ENCODE data around the gene CCDC148. TPM values are rescaled to one million over a fixed set of nuclear protein-coding genes. Genes with fewer than 3 reads are reported as not detected.
"Not testable (repeated sequence)": the region's sequence is repeated elsewhere in the genome, so short reads cannot be mapped to it uniquely, and the experiment has no call there.

Gene CCDC148
- total and polyA plus RNA-seq, 2 experiments from 2014 or later, result 0.64 to 0.86 TPM

DNA sequence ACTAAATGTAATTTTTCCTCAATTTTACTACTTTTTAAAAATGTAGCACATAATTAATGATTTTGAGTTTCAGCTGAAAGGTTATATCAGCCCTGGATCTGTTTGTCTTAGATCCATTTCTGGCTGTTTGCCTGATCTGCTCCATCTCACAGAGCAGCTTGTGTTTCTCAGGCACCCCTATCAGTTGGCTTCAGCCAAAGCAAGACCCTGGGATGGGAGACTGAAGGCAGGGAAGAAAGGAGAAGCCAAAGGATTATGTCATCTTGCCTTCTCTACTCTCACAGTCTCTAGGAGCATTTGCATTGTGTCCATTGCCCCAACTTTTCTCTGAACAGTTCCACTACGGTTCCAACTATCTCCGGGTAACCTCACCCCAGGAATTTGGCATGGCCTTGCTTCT is 110.5 kb downstream of the CCDC148 start:
- no peaks in the 10 kb centered on the region for H3K4me1 ChIP-seq (ENCODE audit: insufficient read depth)
- H3K9me3 ChIP-seq (ENCODE audit: low read depth), result no peaks in the 10 kb centered on the region
- WGBS, 2 experiments (ENCODE audit: low coverage in 1 of 2, low lambda C conversion rate in 2 of 2, missing lambda C conversion rate in 2 of 2), result 2 to 14% methylated on average over 2 of the region's 2 CpGs
- H3K9ac ChIP-seq, result no peak overlapping the region
- H3K4me2 ChIP-seq (ENCODE audit: unreplicated experiment), result no peak overlapping the region
- H3K36me3 ChIP-seq (ENCODE audit: low read depth), result no peaks in the 10 kb centered on the region
- H3K79me2 ChIP-seq (ENCODE audit: insufficient read depth), result no peaks in the 10 kb centered on the region
- H2AFZ ChIP-seq, result no peak overlapping the region
- H3F3A ChIP-seq (ENCODE audit: insufficient read depth), result no peaks in the 10 kb centered on the region
- in situ Hi-C loops (cut with MboI), result no loop called here
- H4K20me1 ChIP-seq (ENCODE audit: insufficient read depth), result no peaks in the 10 kb centered on the region
- no peak overlapping the region for H3K27ac ChIP-seq
- H3K4me3 ChIP-seq, result no peak overlapping the region
- no peaks in the 10 kb centered on the region for H3K27me3 ChIP-seq (replicated peaks; ENCODE audit: insufficient read depth)
- no peaks in the 10 kb centered on the region for H3K9me2 ChIP-seq (ENCODE audit: insufficient read depth)
- no peak for DNase-seq
- TF ChIP-seq EZH2phosphoT487 (IDR thresholded peaks at IDR 0.05; ENCODE audit: insufficient read depth, low read depth) (no peak), EZH2 (IDR thresholded peaks at IDR 0.05; ENCODE audit: insufficient read depth, poor library complexity, severe bottlenecking) (no peak)

DNA sequence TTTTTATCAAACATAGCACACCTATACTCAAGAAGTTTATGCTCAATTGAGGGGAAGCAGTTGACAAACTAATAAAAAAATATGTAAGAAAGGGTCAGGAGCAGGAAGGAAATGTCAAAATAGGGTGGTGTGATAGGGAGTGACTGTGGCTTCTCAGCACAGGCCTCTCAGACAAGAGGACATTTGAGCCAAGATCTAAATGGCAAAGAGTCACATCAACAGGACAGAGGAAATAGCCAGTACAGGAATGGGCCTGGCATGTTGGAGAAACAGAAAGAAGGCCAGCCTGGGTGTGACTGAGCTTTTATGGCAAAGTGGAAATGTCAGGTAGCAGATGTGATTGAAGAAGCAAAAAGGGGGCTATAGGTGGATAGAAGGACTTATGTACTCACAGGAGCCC is 117.0 kb downstream of the CCDC148 start:
- DNase-seq, result no peak
- no peaks in the 10 kb centered on the region for H3K9me3 ChIP-seq (ENCODE audit: low read depth)
- no peaks in the 10 kb centered on the region for H3F3A ChIP-seq (ENCODE audit: insufficient read depth)
- no peak overlapping the region for H3K27ac ChIP-seq
- H3K27me3 ChIP-seq (replicated peaks; ENCODE audit: insufficient read depth), result no peaks in the 10 kb centered on the region
- no peak for TF ChIP-seq EZH2 (IDR thresholded peaks at IDR 0.05; ENCODE audit: insufficient read depth, poor library complexity, severe bottlenecking)
- TF ChIP-seq EZH2phosphoT487 (IDR thresholded peaks at IDR 0.05; ENCODE audit: insufficient read depth, low read depth), result no peak
- H3K36me3 ChIP-seq (ENCODE audit: low read depth), result no peaks in the 10 kb centered on the region
- no peaks in the 10 kb centered on the region for H3K4me1 ChIP-seq (ENCODE audit: insufficient read depth)
- in situ Hi-C loops (cut with MboI), result no loop called here
- no peaks in the 10 kb centered on the region for H4K20me1 ChIP-seq (ENCODE audit: insufficient read depth)
- H3K9ac ChIP-seq, result no peak overlapping the region
- H2AFZ ChIP-seq, result no peak overlapping the region
- no peaks in the 10 kb centered on the region for H3K79me2 ChIP-seq (ENCODE audit: insufficient read depth)
- H3K4me3 ChIP-seq, result no peak overlapping the region
- no peaks in the 10 kb centered on the region for H3K9me2 ChIP-seq (ENCODE audit: insufficient read depth)
- no peak overlapping the region for H3K4me2 ChIP-seq (ENCODE audit: unreplicated experiment)

DNA sequence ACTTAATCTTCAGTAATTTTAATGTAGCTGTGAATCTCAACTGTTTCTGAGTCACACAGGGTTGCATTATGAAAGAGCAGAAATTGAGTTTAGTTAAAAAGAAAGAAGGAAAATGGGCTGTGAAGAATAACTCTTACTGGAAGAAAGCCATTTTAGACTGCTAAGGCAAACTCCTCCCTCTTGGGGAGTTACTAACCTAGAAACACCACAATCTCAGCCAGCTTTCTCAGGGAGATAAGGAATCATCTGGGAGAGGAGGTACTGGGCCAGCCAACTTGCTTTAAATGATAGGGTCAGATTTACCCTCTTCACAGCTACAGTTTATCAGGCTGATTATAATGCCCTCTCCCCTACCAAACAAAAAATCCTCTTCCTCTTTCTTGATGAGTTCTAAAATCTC is 119.5 kb downstream of the CCDC148 start:
- no peaks in the 10 kb centered on the region for H3K27me3 ChIP-seq (replicated peaks; ENCODE audit: insufficient read depth)
- no peaks in the 10 kb centered on the region for H3K4me1 ChIP-seq (ENCODE audit: insufficient read depth)
- no peak for TF ChIP-seq EZH2phosphoT487 (IDR thresholded peaks at IDR 0.05; ENCODE audit: insufficient read depth, low read depth)
- TF ChIP-seq EZH2 (IDR thresholded peaks at IDR 0.05; ENCODE audit: insufficient read depth, poor library complexity, severe bottlenecking), result no peak
- DNase-seq, result no peak
- no peak overlapping the region for H3K4me2 ChIP-seq (ENCODE audit: unreplicated experiment)
- H3K27ac ChIP-seq, result no peak overlapping the region
- no peaks in the 10 kb centered on the region for H3K79me2 ChIP-seq (ENCODE audit: insufficient read depth)
- no peaks in the 10 kb centered on the region for H3F3A ChIP-seq (ENCODE audit: insufficient read depth)
- H2AFZ ChIP-seq, result no peak overlapping the region
- H3K9ac ChIP-seq, result no peak overlapping the region
- no peaks in the 10 kb centered on the region for H3K9me2 ChIP-seq (ENCODE audit: insufficient read depth)
- no peak overlapping the region for H3K4me3 ChIP-seq
- in situ Hi-C loops (cut with MboI), result no loop called here
- no peaks in the 10 kb centered on the region for H4K20me1 ChIP-seq (ENCODE audit: insufficient read depth)
- H3K36me3 ChIP-seq (ENCODE audit: low read depth), result no peaks in the 10 kb centered on the region
- H3K9me3 ChIP-seq (ENCODE audit: low read depth), result no peaks in the 10 kb centered on the region

DNA sequence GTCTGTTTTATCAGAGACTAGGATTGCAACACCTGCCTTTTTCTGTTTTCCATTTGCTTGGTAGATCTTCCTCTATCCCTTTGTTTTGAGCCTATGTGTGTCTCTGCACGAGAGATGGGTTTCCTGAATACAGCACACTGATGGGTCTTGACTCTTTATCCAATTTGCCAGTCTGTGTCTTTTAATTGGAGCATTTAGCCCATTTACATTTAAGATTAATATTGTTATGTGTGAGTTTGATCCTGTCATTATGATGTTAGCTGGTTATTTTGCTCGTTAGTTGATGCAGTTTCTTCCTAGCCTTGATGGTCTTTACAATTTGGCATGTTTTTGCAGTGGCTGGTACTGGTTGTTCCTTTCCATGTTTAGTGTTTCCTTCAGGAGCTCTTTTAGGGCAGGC is 124.8 kb downstream of the CCDC148 start:
- in situ Hi-C loops (cut with MboI); H3K9me2 ChIP-seq (ENCODE audit: insufficient read depth); H3K36me3 ChIP-seq (ENCODE audit: low read depth); H3F3A ChIP-seq (ENCODE audit: insufficient read depth); H3K27ac ChIP-seq; DNase-seq; H3K9me3 ChIP-seq (ENCODE audit: low read depth); H3K27me3 ChIP-seq (replicated peaks; ENCODE audit: insufficient read depth); H3K4me1 ChIP-seq (ENCODE audit: insufficient read depth); H2AFZ ChIP-seq; H3K4me2 ChIP-seq (ENCODE audit: unreplicated experiment); H4K20me1 ChIP-seq (ENCODE audit: insufficient read depth); H3K4me3 ChIP-seq; H3K9ac ChIP-seq; H3K79me2 ChIP-seq (ENCODE audit: insufficient read depth): not testable (repeated sequence)
- WGBS, 2 experiments (ENCODE audit: low coverage in 1 of 2, low lambda C conversion rate in 2 of 2, missing lambda C conversion rate in 2 of 2), result 6 to 10% methylated on average over 2 of the region's 2 CpGs

DNA sequence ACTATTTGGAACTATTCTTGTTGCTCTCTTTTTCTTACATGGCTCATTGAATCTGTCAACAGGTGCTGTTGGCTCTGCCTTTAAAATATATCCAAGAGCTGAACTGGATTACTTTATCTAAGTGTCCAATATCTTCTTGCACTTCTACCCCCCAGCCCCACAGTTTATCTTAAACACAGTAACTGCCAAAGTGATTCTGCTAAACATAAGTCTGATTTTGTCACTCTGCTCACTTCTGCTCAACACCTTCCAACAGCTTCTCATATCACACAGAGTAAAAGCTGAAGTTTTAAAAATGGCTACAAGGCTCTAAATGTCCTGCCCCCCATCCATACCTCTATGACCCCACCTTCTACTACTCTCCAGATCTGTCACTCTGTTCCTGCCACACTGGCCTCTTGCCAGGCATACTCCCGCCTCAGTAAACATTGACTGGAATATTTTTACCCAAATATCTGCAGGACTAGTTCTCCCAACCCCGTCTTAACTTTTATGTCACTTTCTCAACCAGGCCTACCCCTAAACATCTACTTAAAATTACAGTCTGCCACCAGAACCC is 130.7 kb downstream of the CCDC148 start:
- in situ Hi-C loops (cut with MboI), result no loop called here
- H3K79me2 ChIP-seq (ENCODE audit: insufficient read depth), result no peaks in the 10 kb centered on the region
- H3K9me2 ChIP-seq (ENCODE audit: insufficient read depth), result no peaks in the 10 kb centered on the region
- H3K4me2 ChIP-seq (ENCODE audit: unreplicated experiment), result no peak overlapping the region
- no peak overlapping the region for H3K27ac ChIP-seq
- H3K4me1 ChIP-seq (ENCODE audit: insufficient read depth), result no peaks in the 10 kb centered on the region
- no peak overlapping the region for H2AFZ ChIP-seq
- 60 to 70% methylated on average over 2 of the region's 2 CpGs for WGBS, 2 experiments (ENCODE audit: low coverage in 1 of 2, low lambda C conversion rate in 2 of 2, missing lambda C conversion rate in 2 of 2)
- no peak overlapping the region for H3K4me3 ChIP-seq
- TF ChIP-seq EZH2 (IDR thresholded peaks at IDR 0.05; ENCODE audit: insufficient read depth, poor library complexity, severe bottlenecking), result no peak
- TF ChIP-seq EZH2phosphoT487 (IDR thresholded peaks at IDR 0.05; ENCODE audit: insufficient read depth, low read depth), result no peak
- no peaks in the 10 kb centered on the region for H3K9me3 ChIP-seq (ENCODE audit: low read depth)
- H3F3A ChIP-seq (ENCODE audit: insufficient read depth), result no peaks in the 10 kb centered on the region
- no peaks in the 10 kb centered on the region for H3K36me3 ChIP-seq (ENCODE audit: low read depth)
- H4K20me1 ChIP-seq (ENCODE audit: insufficient read depth), result no peaks in the 10 kb centered on the region
- DNase-seq, result no peak
- no peaks in the 10 kb centered on the region for H3K27me3 ChIP-seq (replicated peaks; ENCODE audit: insufficient read depth)
- H3K9ac ChIP-seq, result no peak overlapping the region

Measured in GM23248 (cell line).